Neural crest cell (in vitro differentiated cells): ENCODE results near the gene PHF13. TPM values are rescaled to one million over a fixed set of nuclear protein-coding genes. Genes with fewer than 3 reads are reported as not detected.

ENCODE experiments used
- DNase-seq: peaks from one replicate; pipeline ENCODE4 v3.0.0; 2021; ENCODE audit warnings: low read depth, mixed read lengths, low spot score
- H3K27ac Mint-ChIP-seq: one replicate; pipeline ENCODE4 v1.8.0; 2021; ENCODE audit warnings: mild to moderate bottlenecking, mixed read lengths; ENCODE audit not compliant: unreplicated experiment
- H3K27me3 Mint-ChIP-seq: 2 replicates; pipeline ENCODE4 v1.8.0; 2021; ENCODE audit warnings: low read depth, mild to moderate bottlenecking, mixed read lengths
- H3K36me3 Mint-ChIP-seq: 2 replicates; pipeline ENCODE4 v1.8.0; 2021; ENCODE audit warnings: low read depth, mild to moderate bottlenecking, mixed read lengths
- H3K4me1 Mint-ChIP-seq: 2 replicates; pipeline ENCODE4 v1.8.0; 2021; ENCODE audit warnings: mixed read lengths
- H3K4me3 Mint-ChIP-seq: one replicate; pipeline ENCODE4 v1.8.0; 2021; ENCODE audit warnings: mild to moderate bottlenecking, mixed read lengths
- H3K9me3 Mint-ChIP-seq: 2 replicates; pipeline ENCODE4 v1.8.0; 2021; ENCODE audit warnings: mixed read lengths
- total RNA-seq: library from RNA; stranded (reverse); gene quantifications from 2 replicates; pipeline ENCODE4 v1.2.1, GENCODE V29; 2021
- TF ChIP-seq, protein P1 (sequence below): fragments of 200-600 bp; sonication (generic); conservative IDR thresholded peaks from 2 replicates; pipeline ENCODE4 v1.5.0; 2021; ENCODE audit warnings: antibody characterized with exemption, mild to moderate bottlenecking

Gene PHF13
- total RNA-seq, 1 donor from 2014 or later, result 33.5 TPM

DNA sequence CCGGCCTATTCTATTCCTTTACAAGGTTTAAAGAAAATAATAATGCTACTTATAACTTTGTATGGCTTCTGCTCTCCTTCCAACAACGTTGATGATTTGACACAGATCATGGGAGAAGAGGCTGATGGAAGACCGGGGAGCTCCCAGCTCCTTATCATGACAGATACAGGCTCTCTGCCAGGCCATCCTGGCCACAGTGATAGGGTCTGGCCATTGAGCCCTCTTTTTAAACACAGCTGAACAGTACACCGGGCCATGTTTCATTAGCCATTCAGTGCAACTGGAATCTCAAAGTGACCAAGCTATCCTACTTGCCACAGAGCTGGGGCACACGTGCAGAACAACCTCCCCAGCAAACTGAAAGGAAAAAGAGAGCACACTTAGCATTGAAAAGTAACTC lies 53.2 kb downstream of the PHF13 start:
- no peaks in the 10 kb centered on the region for H3K9me3 Mint-ChIP-seq
- H3K4me3 Mint-ChIP-seq, result no peak overlapping the region
- peaks cover 13% of the 10 kb centered on the region for H3K36me3 Mint-ChIP-seq
- TF ChIP-seq, protein P1, sequence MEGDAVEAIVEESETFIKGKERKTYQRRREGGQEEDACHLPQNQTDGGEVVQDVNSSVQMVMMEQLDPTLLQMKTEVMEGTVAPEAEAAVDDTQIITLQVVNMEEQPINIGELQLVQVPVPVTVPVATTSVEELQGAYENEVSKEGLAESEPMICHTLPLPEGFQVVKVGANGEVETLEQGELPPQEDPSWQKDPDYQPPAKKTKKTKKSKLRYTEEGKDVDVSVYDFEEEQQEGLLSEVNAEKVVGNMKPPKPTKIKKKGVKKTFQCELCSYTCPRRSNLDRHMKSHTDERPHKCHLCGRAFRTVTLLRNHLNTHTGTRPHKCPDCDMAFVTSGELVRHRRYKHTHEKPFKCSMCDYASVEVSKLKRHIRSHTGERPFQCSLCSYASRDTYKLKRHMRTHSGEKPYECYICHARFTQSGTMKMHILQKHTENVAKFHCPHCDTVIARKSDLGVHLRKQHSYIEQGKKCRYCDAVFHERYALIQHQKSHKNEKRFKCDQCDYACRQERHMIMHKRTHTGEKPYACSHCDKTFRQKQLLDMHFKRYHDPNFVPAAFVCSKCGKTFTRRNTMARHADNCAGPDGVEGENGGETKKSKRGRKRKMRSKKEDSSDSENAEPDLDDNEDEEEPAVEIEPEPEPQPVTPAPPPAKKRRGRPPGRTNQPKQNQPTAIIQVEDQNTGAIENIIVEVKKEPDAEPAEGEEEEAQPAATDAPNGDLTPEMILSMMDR, result no peak
- no peaks in the 10 kb centered on the region for H3K4me1 Mint-ChIP-seq
- no peak for DNase-seq
- no peak overlapping the region for H3K27ac Mint-ChIP-seq
- H3K27me3 Mint-ChIP-seq, result no peaks in the 10 kb centered on the region

DNA sequence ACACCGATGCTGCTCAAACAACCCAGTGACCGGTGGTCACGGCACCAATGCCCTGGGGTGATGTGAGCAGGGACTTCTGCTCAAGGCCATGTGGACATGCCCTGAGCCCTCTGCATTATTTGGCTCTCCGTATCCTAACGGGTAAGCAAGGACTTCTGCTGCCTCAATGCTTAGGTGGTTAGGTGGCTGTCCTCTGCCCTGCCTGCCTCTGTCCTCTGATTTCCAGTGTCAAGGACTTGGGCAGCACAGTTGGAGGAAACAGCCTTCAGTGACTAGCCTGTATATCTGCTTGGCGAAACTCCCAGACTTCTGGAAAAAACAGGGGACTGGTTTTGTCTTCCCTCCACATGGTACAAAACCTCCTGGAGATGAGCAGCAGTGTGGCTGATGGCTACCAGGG lies 53.6 kb downstream of the PHF13 start:
- no peak for DNase-seq
- Mint-ChIP-seq H3K36me3 (peaks cover 13% of the 10 kb centered on the region), H3K9me3 (no peaks in the 10 kb centered on the region), H3K27ac (no peak overlapping the region), H3K4me1 (no peaks in the 10 kb centered on the region), H3K4me3 (no peak overlapping the region), H3K27me3 (no peaks in the 10 kb centered on the region)
- TF ChIP-seq, protein P1, result no peak

DNA sequence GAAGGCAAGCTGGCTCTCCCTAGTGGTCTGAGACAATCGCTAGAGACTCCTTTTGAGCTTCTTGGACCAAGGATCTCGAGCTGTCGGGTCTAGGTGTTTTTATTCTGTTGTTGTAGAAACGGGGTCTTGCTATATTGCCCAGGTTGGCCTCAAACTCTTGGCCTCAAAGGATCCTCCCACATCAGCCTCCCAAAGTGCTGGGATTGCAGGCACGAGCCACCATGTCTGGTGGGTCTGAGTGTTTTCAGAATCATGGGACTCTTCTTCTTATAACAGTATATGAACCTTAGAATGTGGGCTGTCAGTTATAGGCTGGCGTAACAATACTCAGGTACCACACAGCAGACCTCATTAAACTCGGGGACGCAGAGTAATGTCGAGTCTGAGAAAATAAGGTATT lies 55.0 kb downstream of the PHF13 start:
- Mint-ChIP-seq H3K4me1 (no peaks in the 10 kb centered on the region), H3K27ac (no peak overlapping the region), H3K36me3 (peaks cover 6% of the 10 kb centered on the region), H3K27me3 (no peaks in the 10 kb centered on the region), H3K4me3 (no peak overlapping the region), H3K9me3 (no peaks in the 10 kb centered on the region)
- TF ChIP-seq, protein P1, result no peak
- DNase-seq, result no peak

- Mint-ChIP-seq H3K9me3 (no peaks in the 10 kb centered on the region), H3K4me1 (no peaks in the 10 kb centered on the region), H3K4me3 (no peak overlapping the region), H3K36me3 (peaks cover 8% of the 10 kb centered on the region), H3K27me3 (no peaks in the 10 kb centered on the region), H3K27ac (no peak overlapping the region)
- DNase-seq, result no peak
- TF ChIP-seq, protein P1, result no peak
Observed at GRCh38 chr1:6672558-6672957, 59.0 kb downstream of the PHF13 start.

Other genes with a start within 250 kb of the PHF13 start
- 107 and 110 TPM in 2 replicates for gene ACOT7, start 220.0 kb upstream of the PHF13 start, total RNA-seq
- gene HES2, start 193.8 kb upstream of the PHF13 start, total RNA-seq, result 0.07 TPM in 1 of 2 replicates, not detected in the other
- 1.7 and 4.3 TPM in 2 replicates for gene ESPN, start 189.0 kb upstream of the PHF13 start, total RNA-seq
- gene TNFRSF25, start 147.6 kb upstream of the PHF13 start, total RNA-seq, result 23.4 and 26.1 TPM in 2 replicates
- gene PLEKHG5, start 122.1 kb upstream of the PHF13 start, total RNA-seq, result 28.9 and 31.7 TPM in 2 replicates
- 47.2 and 52.4 TPM in 2 replicates for gene NOL9, start 59.2 kb upstream of the PHF13 start, total RNA-seq
- not detected in 2 replicates for gene TAS1R1, start 58.4 kb upstream of the PHF13 start, total RNA-seq
- gene ZBTB48, start 33.7 kb upstream of the PHF13 start, total RNA-seq, result 35.7 and 41.0 TPM in 2 replicates
- gene KLHL21, start 10.9 kb upstream of the PHF13 start, total RNA-seq, result 18.8 and 19.0 TPM in 2 replicates
- gene THAP3, start 11.1 kb downstream of the PHF13 start, total RNA-seq, result 26.1 and 28.5 TPM in 2 replicates
- gene DNAJC11, start 88.1 kb downstream of the PHF13 start, total RNA-seq, result 82.5 and 86.6 TPM in 2 replicates
- 109 and 110 TPM in 2 replicates for gene CAMTA1, start 171.7 kb downstream of the PHF13 start, total RNA-seq